ENCODE measurements around the gene TBC1D9B.
A peak's percentile ranks its signal among the peaks of the same experiment; 100 is the strongest.

The TBC1D9B gene

GRCh38 chr5:179820483-179821297, 87.0 kb downstream of the TBC1D9B start, which contains the start of gene SQSTM1:
Gene SQSTM1, plus strand, starts transcription at chr5:179820905. Its CDS starts 32 bp downstream, at chr5:179820937.
- peak; percentile 81 for DNase-seq (ENCODE audit: low spot score)

GRCh38 chr5:179820127-179820482, 87.6 kb downstream of the TBC1D9B start:
- no peak for DNase-seq (ENCODE audit: low spot score)

- DNase-seq (ENCODE audit: low spot score) = peak; percentile 74
Measured at GRCh38 chr5:179819296-179820126, 88.2 kb downstream of the TBC1D9B start.

- DNase-seq (ENCODE audit: low spot score) = peak; percentile 97
Measured at GRCh38 chr5:179818746-179819295, 88.9 kb downstream of the TBC1D9B start.

GRCh38 chr5:179817890-179818745, 89.6 kb downstream of the TBC1D9B start:
- DNase-seq (ENCODE audit: low spot score) = no peak

GRCh38 chr5:179817470-179817840, 90.2 kb downstream of the TBC1D9B start:
- DNase-seq (ENCODE audit: low spot score) = no peak

- no peak for DNase-seq (ENCODE audit: low spot score)
Measured at GRCh38 chr5:179816796-179817469, 90.8 kb downstream of the TBC1D9B start.

- DNase-seq (ENCODE audit: low spot score) = no peak
Measured at GRCh38 chr5:179816401-179816795, 91.3 kb downstream of the TBC1D9B start.

GRCh38 chr5:179815491-179816249, 92.0 kb downstream of the TBC1D9B start:
- DNase-seq (ENCODE audit: low spot score) = no peak

GRCh38 chr5:179814090-179814489, 93.6 kb downstream of the TBC1D9B start:
- no peak for DNase-seq (ENCODE audit: low spot score)

- DNase-seq (ENCODE audit: low spot score) = no peak
Measured at GRCh38 chr5:179812997-179813607, 94.6 kb downstream of the TBC1D9B start.

- no peak for DNase-seq (ENCODE audit: low spot score)
Measured at GRCh38 chr5:179812135-179812825, 95.4 kb downstream of the TBC1D9B start.
